Lower lobe of right lung (tissue), 2 donors: ENCODE measurements around the gene PTPRN2. TPM values are rescaled to one million over a fixed set of nuclear protein-coding genes. Genes with fewer than 3 reads are reported as not detected.

Source experiments
- ATAC-seq, 2 donors: fragments of 200-7000 bp; cut with Tn5 transposase; one replicate each; pipeline ENCODE4 v1.9.1; 2020 to 2022; ENCODE audit warnings: mild to moderate bottlenecking in 2 of 2, moderate library complexity in 2 of 2
- DNase-seq: peaks from one replicate; pipeline ENCODE4 v3.0.0-alpha.2; 2020
- H3K27ac ChIP-seq: fragments of 200-600 bp; one replicate; pipeline ENCODE4 v1.8.0; 2022
- H3K27me3 ChIP-seq: fragments of 200-600 bp; one replicate; pipeline ENCODE4 v1.8.0; 2022; ENCODE audit warnings: low read depth
- H3K36me3 ChIP-seq: fragments of 200-600 bp; one replicate; pipeline ENCODE4 v1.8.0; 2022; ENCODE audit warnings: mild to moderate bottlenecking
- H3K4me1 ChIP-seq: fragments of 200-600 bp; one replicate; pipeline ENCODE4 v1.8.0; 2022
- H3K4me3 ChIP-seq: fragments of 200-600 bp; one replicate; pipeline ENCODE4 v1.8.0; 2022; ENCODE audit warnings: mild to moderate bottlenecking
- H3K9me3 ChIP-seq: fragments of 200-600 bp; one replicate; pipeline ENCODE4 v1.8.0; 2022
- CTCF ChIP-seq: fragments of 200-600 bp; IDR thresholded peaks from one replicate; pipeline ENCODE4 v1.8.0; 2022; ENCODE audit warnings: antibody characterized with exemption, mild to moderate bottlenecking
- intact Hi-C: fragments of 100-400 bp; cut with DNase I; formaldehyde crosslinking; loops from one replicate; pipeline ENCODE4 v1.11.0; 2022
- total RNA-seq: library from RNA; stranded (reverse); fragmentation: NEBNext Ultra II Directional; extraction: Animal tissue kit (Norgen Biotek cat#: 25700); gene quantifications from one replicate; pipeline ENCODE4 v1.2.1, GENCODE V29; 2021
- donor health status: DM: no; HTN: yes; CAD: no; lungs with severe emphysema.

The PTPRN2 gene
- total RNA-seq, 1 donor from 2014 or later, result 6.8 TPM

GRCh38 chr7:158586499-158587161, 993 bp downstream of the PTPRN2 start:
- Histone ChIP-seq H3K27me3 (peaks cover 53% of the 10 kb centered on the region), H3K4me3 (peak overlapping the region; percentile 23), H3K27ac (no peak overlapping the region), H3K36me3 (no peaks in the 10 kb centered on the region), H3K4me1 (peaks cover 15% of the 10 kb centered on the region), H3K9me3 (no peaks in the 10 kb centered on the region)
- no peak for TF ChIP-seq CTCF
- no peak for DNase-seq
- intact Hi-C loops, result no loop called here
- ATAC-seq, result no peak

- no peak for TF ChIP-seq CTCF
- Histone ChIP-seq H3K9me3 (no peaks in the 10 kb centered on the region), H3K4me1 (peaks cover 15% of the 10 kb centered on the region), H3K4me3 (peak overlapping the region; percentile 23), H3K36me3 (no peaks in the 10 kb centered on the region), H3K27ac (no peak overlapping the region), H3K27me3 (peaks cover 53% of the 10 kb centered on the region)
- DNase-seq (no peak), ATAC-seq (peak in 1 of 2 donors; percentile 17)
- intact Hi-C loops, result no loop called here
These were observed 1.7 kb downstream of the PTPRN2 start for GRCh38 chr7:158585721-158586498.

- H3K27ac ChIP-seq, result no peak overlapping the region
- H3K4me1 ChIP-seq, result peaks cover 15% of the 10 kb centered on the region
These were observed 3.2 kb downstream of the PTPRN2 start for GRCh38 chr7:158584407-158584806.

GRCh38 chr7:158583810-158584209, 3.8 kb downstream of the PTPRN2 start:
- intact Hi-C loops, result no loop called here
- no peak for TF ChIP-seq CTCF
- peaks cover 15% of the 10 kb centered on the region for H3K4me1 ChIP-seq
- no peak overlapping the region for H3K4me3 ChIP-seq
- H3K27me3 ChIP-seq, result peaks cover 53% of the 10 kb centered on the region
- H3K27ac ChIP-seq, result no peak overlapping the region
- no peaks in the 10 kb centered on the region for H3K36me3 ChIP-seq
- peaks cover 12% of the 10 kb centered on the region for H3K9me3 ChIP-seq
- DNase-seq (no peak), ATAC-seq (no peak)

More at GRCh38 chr7:158584407-158584806, 3.2 kb downstream of the PTPRN2 start:
- no peaks in the 10 kb centered on the region for H3K36me3 ChIP-seq
- DNase-seq (no peak), ATAC-seq (no peak)
- no peak for TF ChIP-seq CTCF
- H3K9me3 ChIP-seq, result peaks cover 8% of the 10 kb centered on the region
- intact Hi-C loops, result no loop called here
- H3K27me3 ChIP-seq, result peaks cover 53% of the 10 kb centered on the region
- no peak overlapping the region for H3K4me3 ChIP-seq

GRCh38 chr7:158583143-158583542, 4.5 kb downstream of the PTPRN2 start:
- DNase-seq (no peak), ATAC-seq (no peak)
- TF ChIP-seq CTCF, result no peak
- H3K9me3 ChIP-seq, result peaks cover 12% of the 10 kb centered on the region
- H3K27me3 ChIP-seq, result peaks cover 47% of the 10 kb centered on the region
- peaks cover 15% of the 10 kb centered on the region for H3K4me1 ChIP-seq
- H3K4me3 ChIP-seq, result no peak overlapping the region
- no peak overlapping the region for H3K27ac ChIP-seq
- H3K36me3 ChIP-seq, result no peaks in the 10 kb centered on the region
- intact Hi-C loops, result no loop called here
